Calu3 (cell line): ENCODE measurements around the gene BMP6. TPM values are rescaled to one million over a fixed set of nuclear protein-coding genes. Genes with fewer than 3 reads are reported as not detected.

ENCODE experiments used
- BruUV-seq: library from RNA; stranded (reverse); fragments of 400-500 nt; replicated peaks from 2 replicates; lab custom pipeline; 2021; lab: Mats Ljungman, UMichigan
- CTCF ChIA-PET: fragments of 300-600 bp; sonication (Branson Sonifier 250); formaldehyde crosslinking; loops from one replicate; lab custom pipeline; 2022; ENCODE audit warnings: antibody characterized with exemption; lab: Charles Lee
- DNase-seq: peaks from one replicate; pipeline ENCODE4 v3.0.0; 2022
- H3K27ac Mint-ChIP-seq: one replicate; pipeline ENCODE4 v1.8.0; 2022; ENCODE audit warnings: mixed read lengths; ENCODE audit not compliant: unreplicated experiment
- H3K27me3 Mint-ChIP-seq: one replicate; pipeline ENCODE4 v1.8.0; 2022; ENCODE audit warnings: mixed read lengths; ENCODE audit not compliant: unreplicated experiment
- H3K36me3 Mint-ChIP-seq: one replicate; pipeline ENCODE4 v1.8.0; 2022; ENCODE audit warnings: mild to moderate bottlenecking, moderate library complexity, mixed read lengths; ENCODE audit not compliant: insufficient read depth, unreplicated experiment
- H3K4me1 Mint-ChIP-seq: one replicate; pipeline ENCODE4 v1.8.0; 2022; ENCODE audit warnings: mild to moderate bottlenecking, low read depth, mixed read lengths; ENCODE audit not compliant: unreplicated experiment
- H3K4me3 Mint-ChIP-seq: one replicate; pipeline ENCODE4 v1.8.0; 2022; ENCODE audit warnings: mild to moderate bottlenecking, low read depth, moderate library complexity, mixed read lengths; ENCODE audit not compliant: unreplicated experiment
- H3K9me3 Mint-ChIP-seq: one replicate; pipeline ENCODE4 v1.8.0; 2022; ENCODE audit warnings: low read depth, mixed read lengths; ENCODE audit not compliant: unreplicated experiment
- intact Hi-C: fragments of 100-400 bp; cut with micrococcal nuclease; formaldehyde crosslinking; loops from one replicate; pipeline ENCODE4 v1.10.0; 2022; ENCODE audit not compliant: unreplicated experiment
- total RNA-seq: library from RNA; stranded (reverse); gene quantifications from 2 replicates; pipeline ENCODE4 v1.2.3, GENCODE V29; 2022
- TF ChIP-seq, protein P1 (sequence below): fragments of 200-600 bp; IDR thresholded peaks from one replicate; pipeline ENCODE4 v1.8.0; 2022; ENCODE audit warnings: antibody characterized with exemption; ENCODE audit not compliant: unreplicated experiment

The BMP6 gene
- total RNA-seq, 1 experiment from 2014 or later, result 0.17 TPM

DNA sequence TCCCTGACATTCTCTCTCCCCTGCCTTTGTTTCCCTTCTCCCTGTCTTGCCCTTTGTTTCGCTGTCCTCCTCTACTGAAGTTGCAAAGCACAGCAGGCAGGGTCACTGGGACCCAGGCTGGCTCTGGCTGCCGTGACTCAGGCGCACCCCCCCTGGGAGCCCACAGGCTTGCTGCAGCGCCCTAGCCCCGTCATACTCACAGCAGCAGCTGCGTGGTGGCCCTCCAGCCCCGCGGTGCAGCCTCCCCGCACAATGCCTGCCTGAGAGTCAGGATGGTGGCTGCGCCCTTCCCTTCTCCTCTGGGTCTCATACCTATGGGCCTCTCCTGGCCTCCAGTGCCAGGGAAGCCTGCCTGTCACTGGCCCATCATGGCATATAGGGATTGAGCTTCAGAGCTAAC is 143.0 kb downstream of the BMP6 start:
- H3K27ac Mint-ChIP-seq, result no peak overlapping the region
- H3K27me3 Mint-ChIP-seq, result peaks cover 13% of the 10 kb centered on the region
- H3K9me3 Mint-ChIP-seq, result peaks cover 3% of the 10 kb centered on the region
- no peaks in the 10 kb centered on the region for H3K4me1 Mint-ChIP-seq
- intact Hi-C loops, result no loop called here
- H3K36me3 Mint-ChIP-seq, result no peaks in the 10 kb centered on the region
- no peak for DNase-seq
- H3K4me3 Mint-ChIP-seq, result no peak overlapping the region
- CTCF ChIA-PET, result no interaction called here
- TF ChIP-seq, protein P1, sequence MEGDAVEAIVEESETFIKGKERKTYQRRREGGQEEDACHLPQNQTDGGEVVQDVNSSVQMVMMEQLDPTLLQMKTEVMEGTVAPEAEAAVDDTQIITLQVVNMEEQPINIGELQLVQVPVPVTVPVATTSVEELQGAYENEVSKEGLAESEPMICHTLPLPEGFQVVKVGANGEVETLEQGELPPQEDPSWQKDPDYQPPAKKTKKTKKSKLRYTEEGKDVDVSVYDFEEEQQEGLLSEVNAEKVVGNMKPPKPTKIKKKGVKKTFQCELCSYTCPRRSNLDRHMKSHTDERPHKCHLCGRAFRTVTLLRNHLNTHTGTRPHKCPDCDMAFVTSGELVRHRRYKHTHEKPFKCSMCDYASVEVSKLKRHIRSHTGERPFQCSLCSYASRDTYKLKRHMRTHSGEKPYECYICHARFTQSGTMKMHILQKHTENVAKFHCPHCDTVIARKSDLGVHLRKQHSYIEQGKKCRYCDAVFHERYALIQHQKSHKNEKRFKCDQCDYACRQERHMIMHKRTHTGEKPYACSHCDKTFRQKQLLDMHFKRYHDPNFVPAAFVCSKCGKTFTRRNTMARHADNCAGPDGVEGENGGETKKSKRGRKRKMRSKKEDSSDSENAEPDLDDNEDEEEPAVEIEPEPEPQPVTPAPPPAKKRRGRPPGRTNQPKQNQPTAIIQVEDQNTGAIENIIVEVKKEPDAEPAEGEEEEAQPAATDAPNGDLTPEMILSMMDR, result no peak
- no TSS peak for BruUV-seq

DNA sequence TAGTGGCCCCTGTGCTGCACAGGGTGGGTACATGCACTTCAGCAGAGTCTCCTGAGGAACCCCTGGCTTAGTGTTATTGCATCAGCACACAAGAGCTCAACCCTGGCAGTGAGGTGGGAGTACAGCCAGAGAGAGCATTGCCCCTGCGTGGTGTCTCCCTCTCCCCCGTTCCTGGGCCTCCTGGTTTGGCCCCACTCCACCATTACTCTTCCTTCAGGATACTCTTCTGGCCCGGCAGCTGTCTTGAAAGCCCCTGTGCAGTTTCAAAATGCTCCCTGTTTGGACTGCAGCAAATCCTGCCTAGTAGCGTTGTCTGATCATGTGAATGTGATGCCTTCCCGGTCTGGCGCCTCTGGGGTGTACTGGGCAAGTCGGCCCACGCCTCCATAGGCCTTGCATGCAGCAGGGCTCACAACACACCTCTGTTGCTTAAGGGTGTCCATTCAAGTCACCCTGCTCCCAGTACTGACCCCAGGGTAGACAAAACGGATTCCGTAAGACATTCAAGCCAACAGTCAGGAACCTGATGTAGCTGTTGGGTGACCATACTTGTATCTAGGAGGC is 152.6 kb downstream of the BMP6 start:
- H3K36me3 Mint-ChIP-seq, result peaks cover 9% of the 10 kb centered on the region
- H3K9me3 Mint-ChIP-seq, result peaks cover 3% of the 10 kb centered on the region
- no peaks in the 10 kb centered on the region for H3K27me3 Mint-ChIP-seq
- H3K4me1 Mint-ChIP-seq, result peaks cover 26% of the 10 kb centered on the region
- H3K4me3 Mint-ChIP-seq, result no peak overlapping the region
- BruUV-seq, result no TSS peak
- CTCF ChIA-PET, result interaction anchor here (0.5 kb wide), 1 partner anchor 28 kb away, joined by 5 read pairs; no protein-coding TSS in a partner anchor
- DNase-seq, result no peak
- TF ChIP-seq, protein P1, result no peak
- H3K27ac Mint-ChIP-seq, result no peak overlapping the region
- intact Hi-C loops, result no loop called here

DNA sequence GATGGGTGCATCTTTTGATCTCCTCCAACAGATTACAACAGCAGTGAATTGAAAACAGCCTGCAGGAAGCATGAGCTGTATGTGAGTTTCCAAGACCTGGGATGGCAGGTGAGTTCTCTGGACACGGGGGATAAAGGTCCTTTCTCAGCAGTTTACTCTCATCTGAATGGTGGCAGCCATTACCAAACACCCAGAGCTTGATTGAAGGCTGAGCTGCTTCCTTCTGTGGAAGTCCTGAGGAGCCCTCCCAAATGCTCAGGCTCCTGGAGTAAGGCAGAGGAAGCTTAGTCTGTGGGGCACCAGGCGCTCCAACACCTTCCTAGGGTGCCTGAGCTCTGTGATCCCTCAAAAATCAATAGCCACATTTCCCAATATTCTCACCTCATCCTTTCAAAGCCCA is 153.1 kb downstream of the BMP6 start:
- intact Hi-C loops, result no loop called here
- Mint-ChIP-seq H3K9me3 (no peaks in the 10 kb centered on the region), H3K36me3 (peaks cover 14% of the 10 kb centered on the region), H3K4me1 (peaks cover 32% of the 10 kb centered on the region), H3K27me3 (no peaks in the 10 kb centered on the region), H3K4me3 (no peak overlapping the region), H3K27ac (no peak overlapping the region)
- CTCF ChIA-PET, result interaction anchor here (0.5 kb wide), 1 partner anchor 66 kb away, joined by 3 read pairs; no protein-coding TSS in a partner anchor
- TF ChIP-seq, protein P1, result no peak
- DNase-seq, result no peak
- BruUV-seq, result no TSS peak

DNA sequence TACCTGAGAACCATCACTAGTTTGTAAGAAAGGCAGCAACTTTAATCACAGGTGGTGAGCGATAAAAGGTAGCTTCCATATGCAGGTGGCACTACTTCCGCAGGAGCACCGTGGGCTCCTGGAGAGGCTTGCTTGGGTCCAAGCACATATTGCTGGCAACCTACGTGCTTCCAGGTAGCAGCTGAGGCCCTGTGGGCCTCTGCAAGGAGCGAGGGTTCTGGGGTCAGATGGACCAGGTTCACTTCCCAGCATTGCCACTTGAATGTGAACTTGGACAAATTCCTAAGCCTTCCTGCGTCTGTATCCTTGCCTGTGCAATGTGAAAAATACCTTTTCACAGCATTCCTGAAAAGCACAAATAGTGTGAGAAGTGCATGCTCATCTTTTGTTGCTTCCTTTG is 153.7 kb downstream of the BMP6 start:
- Mint-ChIP-seq H3K4me1 (peaks cover 32% of the 10 kb centered on the region), H3K36me3 (peaks cover 18% of the 10 kb centered on the region), H3K9me3 (no peaks in the 10 kb centered on the region), H3K27me3 (no peaks in the 10 kb centered on the region), H3K4me3 (no peak overlapping the region), H3K27ac (no peak overlapping the region)
- TF ChIP-seq, protein P1, result no peak
- intact Hi-C loops, result no loop called here
- BruUV-seq, result no TSS peak
- DNase-seq, result no peak
- CTCF ChIA-PET, result interaction anchor here (0.5 kb wide), 1 partner anchor 66 kb away, joined by 3 read pairs; no protein-coding TSS in a partner anchor
